T-cell (primary cell): Measurements from ENCODE around the gene NKX2-2. TPM values are rescaled to one million over a fixed set of nuclear protein-coding genes. Genes with fewer than 3 reads are reported as not detected.

Experiments
- ATAC-seq, 4 experiments: fragments of 200-7000 bp in 3 of 4; fragments of 150-1000 bp in 1 of 4; cut with Tn5 transposase; replicated peaks in 1 of 4; 1 replicate in 3 of 4; 2 replicates in 1 of 4; pipeline ENCODE4 v1.10.0; 2021; ENCODE audit warnings: moderate library complexity in 3 of 4, mild to moderate bottlenecking in 2 of 4, moderate number of reproducible peaks in 1 of 4
- CTCF ChIA-PET, 2 donors: fragments of 300-600 bp; sonication (Branson Sonifier 250); formaldehyde crosslinking; loops; one replicate each; lab custom pipeline; 2022; ENCODE audit warnings: antibody characterized with exemption in 2 of 2; lab: Charles Lee
- POLR2A ChIA-PET, 2 donors: fragments of 300-600 bp; sonication (Branson Sonifier 250); formaldehyde crosslinking; loops; one replicate each; lab custom pipeline; 2022; ENCODE audit warnings: antibody characterized with exemption in 2 of 2; lab: Charles Lee
- DNase-seq, 35 experiments: peaks; one replicate each; pipeline versions ENCODE4 v3.0.0 to v3.0.0-alpha.2; 2013 to 2023
- H3K27ac ChIP-seq: one replicate; pipeline ENCODE4 v1.5.1; 2013; ENCODE audit warnings: low read length
- H3K27me3 ChIP-seq, 2 experiments: replicated peaks in 1 of 2; 1 replicate in 1 of 2; 2 replicates in 1 of 2; pipeline versions ENCODE4 v1.6.1 to v1.7.0; 2013; ENCODE audit warnings: low read length in 1 of 2, mixed read lengths in 1 of 2; ENCODE audit not compliant: control insufficient read depth in 2 of 2, insufficient read depth in 2 of 2; ENCODE audit errors: extremely low read depth in 1 of 2
- H3K36me3 ChIP-seq, 2 donors: 1 replicate in 1 of 2; 2 replicates in 1 of 2; pipeline versions ENCODE4 v1.6.1 to v1.7.0; 2013; ENCODE audit warnings: low read length in 1 of 2; ENCODE audit not compliant: control insufficient read depth in 2 of 2, insufficient read depth in 1 of 2; ENCODE audit errors: extremely low read depth in 1 of 2
- H3K4me1 ChIP-seq, 2 experiments: 1 replicate in 1 of 2; 2 replicates in 1 of 2; pipeline versions ENCODE4 v1.6.1 to v1.7.0; 2013; ENCODE audit warnings: low read length in 2 of 2, mixed read lengths in 1 of 2; ENCODE audit not compliant: insufficient read depth in 2 of 2, control insufficient read depth in 1 of 2; ENCODE audit errors: extremely low read depth in 1 of 2
- H3K4me3 ChIP-seq, 2 donors: 1 replicate in 1 of 2; 2 replicates in 1 of 2; pipeline versions ENCODE4 v1.5.1 to v1.7.0; 2013; ENCODE audit warnings: mild to moderate bottlenecking in 2 of 2, low read length in 1 of 2, moderate library complexity in 1 of 2; ENCODE audit not compliant: control insufficient read depth in 1 of 2; ENCODE audit errors: extremely low read depth in 1 of 2
- H3K9me3 ChIP-seq: 2 replicates; pipeline ENCODE4 v1.7.0; 2013
- H3K27ac Mint-ChIP-seq, 2 donors: one replicate each; pipeline ENCODE4 v1.8.0; 2020 to 2021; ENCODE audit warnings: mild to moderate bottlenecking in 2 of 2, mixed read lengths in 2 of 2
- H3K27me3 Mint-ChIP-seq, 2 donors: one replicate each; pipeline ENCODE4 v1.8.0; 2021 to 2022; ENCODE audit warnings: mixed read lengths in 2 of 2
- H3K36me3 Mint-ChIP-seq: one replicate; pipeline ENCODE4 v1.8.0; 2021; ENCODE audit warnings: mixed read lengths
- H3K4me1 Mint-ChIP-seq, 3 donors: one replicate each; pipeline ENCODE4 v1.8.0; 2020 to 2022; ENCODE audit warnings: mixed read lengths in 3 of 3, mild to moderate bottlenecking in 1 of 3
- H3K4me3 Mint-ChIP-seq, 3 donors: one replicate each; pipeline ENCODE4 v1.8.0; 2020 to 2022; ENCODE audit warnings: mild to moderate bottlenecking in 3 of 3, mixed read lengths in 3 of 3, moderate library complexity in 3 of 3
- H3K9me3 Mint-ChIP-seq, 3 donors: one replicate each; pipeline ENCODE4 v1.8.0; 2020 to 2022; ENCODE audit warnings: mixed read lengths in 3 of 3
- WGBS: methylation state at CpG from one replicate; pipeline ENCODE4 v1.1.5; 2013; ENCODE audit warnings: missing lambda C conversion rate; ENCODE audit not compliant: insufficient coverage; 5-methylcytosine and 5-hydroxymethylcytosine counted together
- total RNA-seq, 35 experiments: library from RNA in 6 of 35; stranded (reverse) in 6 of 35; fragments of 120-200 nt in 1 of 35; gene quantifications; one replicate each; pipeline versions ENCODE4 v1.2.1 to v1.2.4 and lab custom pipeline; 2013 to 2026

The NKX2-2 gene
- total RNA-seq, 5 donors from 2014 or later (not counting 1 experiment from before 2014, with no cell fraction given) = not detected

- Histone ChIP-seq H3K27me3 (peaks cover 31 to 81% of the 10 kb centered on the region in 2 experiments), H3K9me3 (no peaks in the 10 kb centered on the region), H3K36me3 (no peaks in the 10 kb centered on the region), H3K4me1 (peaks cover 0 to 46% of the 10 kb centered on the region in 2 experiments), H3K27ac (no peak overlapping the region), H3K4me3 (no peak overlapping the region)
- H3K27ac Mint-ChIP-seq = no peak overlapping the region
- H3K4me1 Mint-ChIP-seq = peaks cover 31 to 49% (median 48%) of the 10 kb centered on the region in 3 donors
- peaks cover 84 to 90% of the 10 kb centered on the region in 2 donors for H3K27me3 Mint-ChIP-seq
- DNase-seq = no peak
- no peak for ATAC-seq
- ChIA-PET POLR2A (no interaction called here), CTCF (interaction anchor here in 1 of 2 donors (1.1 kb wide), 1 partner anchor 50 kb away, joined by 4 read pairs; no protein-coding TSS in a partner anchor)
- WGBS = 10% methylated on average over 38 of the region's 53 CpGs
- H3K4me3 Mint-ChIP-seq = peak overlapping the region in 1 of 3 donors; percentile 44
- no peaks in the 10 kb centered on the region for H3K36me3 Mint-ChIP-seq
- no peaks in the 10 kb centered on the region for H3K9me3 Mint-ChIP-seq
These were observed 7.1 kb upstream of the NKX2-2 start for GRCh38 chr20:21520702-21521595.

DNA sequence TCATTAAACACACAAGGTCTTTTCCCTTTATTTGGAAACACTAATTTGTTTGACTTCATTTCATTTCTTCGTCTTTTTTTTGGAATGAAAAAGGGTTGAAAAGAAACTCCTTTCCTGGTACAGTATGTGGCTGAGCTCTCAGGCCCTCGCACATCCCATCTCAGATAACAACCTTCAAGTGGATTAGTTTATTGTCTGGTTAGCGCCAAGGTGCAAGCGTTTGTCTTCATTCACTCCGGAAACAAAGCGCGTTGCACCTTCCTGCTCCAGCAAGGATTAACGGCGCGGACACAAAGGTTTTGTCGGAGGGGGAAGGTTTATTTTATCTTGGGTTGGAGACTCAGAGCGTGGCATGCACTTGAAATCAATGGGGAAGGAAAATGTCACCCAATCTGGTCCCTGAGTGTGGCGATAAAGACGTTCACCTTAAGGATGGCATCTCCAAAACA lies 5.3 kb upstream of the NKX2-2 start:
- H3K27ac Mint-ChIP-seq = no peak overlapping the region
- H3K36me3 ChIP-seq = no peaks in the 10 kb centered on the region
- no peak overlapping the region for H3K4me3 ChIP-seq
- H3K27me3 ChIP-seq = peaks cover 32 to 91% of the 10 kb centered on the region in 2 experiments
- no peak for DNase-seq
- H3K36me3 Mint-ChIP-seq = no peaks in the 10 kb centered on the region
- CTCF ChIA-PET = interaction anchor here (1.0 to 1.2 kb wide), 2 partner anchors 13 to 53 kb away, joined by 3 read pairs; no protein-coding TSS in a partner anchor
- H3K27ac ChIP-seq = no peak overlapping the region
- no peak for ATAC-seq
- WGBS = 8% methylated on average over 4 of the region's 14 CpGs
- H3K4me1 ChIP-seq = peaks cover under 1 to 61% of the 10 kb centered on the region in 2 experiments
- no peaks in the 10 kb centered on the region for H3K9me3 ChIP-seq
- H3K4me3 Mint-ChIP-seq = no peak overlapping the region
- no peaks in the 10 kb centered on the region for H3K9me3 Mint-ChIP-seq
- H3K27me3 Mint-ChIP-seq = peaks cover 71 to 83% of the 10 kb centered on the region in 2 donors
- H3K4me1 Mint-ChIP-seq = peaks cover 40 to 58% (median 57%) of the 10 kb centered on the region in 3 donors
- POLR2A ChIA-PET = no interaction called here

- Histone ChIP-seq H3K27ac (no peak overlapping the region), H3K27me3 (peaks cover 29 to 92% of the 10 kb centered on the region in 2 experiments), H3K4me1 (peaks cover 2 to 67% of the 10 kb centered on the region in 2 experiments), H3K9me3 (no peaks in the 10 kb centered on the region), H3K36me3 (no peaks in the 10 kb centered on the region), H3K4me3 (no peak overlapping the region)
- Mint-ChIP-seq H3K4me3 (peak overlapping the region in 1 of 3 donors; percentile 67), H3K36me3 (no peaks in the 10 kb centered on the region), H3K9me3 (no peaks in the 10 kb centered on the region), H3K27me3 (peaks cover 67 to 79% of the 10 kb centered on the region in 2 donors), H3K27ac (no peak overlapping the region), H3K4me1 (peaks cover 44 to 57% (median 55%) of the 10 kb centered on the region in 3 donors)
- ATAC-seq (no peak), DNase-seq (no peak)
- CTCF ChIA-PET = interaction anchor here (0.5 to 1.2 kb wide), 3 partner anchors 13 to 417 kb away, joined by 3 read pairs; no protein-coding TSS in a partner anchor
- POLR2A ChIA-PET = no interaction called here
- 9% methylated on average over 18 of the region's 37 CpGs for WGBS
These were observed 4.6 kb upstream of the NKX2-2 start for GRCh38 chr20:21518292-21518991.

- H3K27ac Mint-ChIP-seq = peak overlapping the region in 1 of 2 donors; percentile 29
- peak overlapping the region in 1 of 3 donors; percentile 67 for H3K4me3 Mint-ChIP-seq
- DNase-seq (no peak), ATAC-seq (peak in 1 of 4 experiments; percentile 26)
- H3K27me3 Mint-ChIP-seq = peaks cover 59 to 75% of the 10 kb centered on the region in 2 donors
- CTCF ChIA-PET = interaction anchor here (0.5 to 1.2 kb wide), 3 partner anchors 12 to 416 kb away, joined by 3 read pairs; no protein-coding TSS in a partner anchor
- POLR2A ChIA-PET = no interaction called here
- Histone ChIP-seq H3K27ac (no peak overlapping the region), H3K4me3 (no peak overlapping the region), H3K27me3 (peaks cover 26 to 92% of the 10 kb centered on the region in 2 experiments), H3K36me3 (no peaks in the 10 kb centered on the region), H3K4me1 (peaks cover 2 to 68% of the 10 kb centered on the region in 2 experiments), H3K9me3 (no peaks in the 10 kb centered on the region)
- H3K4me1 Mint-ChIP-seq = peaks cover 41 to 52% (median 51%) of the 10 kb centered on the region in 3 donors
- 7% methylated on average over 26 of the region's 32 CpGs for WGBS
- H3K9me3 Mint-ChIP-seq = no peaks in the 10 kb centered on the region
- no peaks in the 10 kb centered on the region for H3K36me3 Mint-ChIP-seq
These were observed 3.9 kb upstream of the NKX2-2 start for GRCh38 chr20:21517566-21518277.

DNA sequence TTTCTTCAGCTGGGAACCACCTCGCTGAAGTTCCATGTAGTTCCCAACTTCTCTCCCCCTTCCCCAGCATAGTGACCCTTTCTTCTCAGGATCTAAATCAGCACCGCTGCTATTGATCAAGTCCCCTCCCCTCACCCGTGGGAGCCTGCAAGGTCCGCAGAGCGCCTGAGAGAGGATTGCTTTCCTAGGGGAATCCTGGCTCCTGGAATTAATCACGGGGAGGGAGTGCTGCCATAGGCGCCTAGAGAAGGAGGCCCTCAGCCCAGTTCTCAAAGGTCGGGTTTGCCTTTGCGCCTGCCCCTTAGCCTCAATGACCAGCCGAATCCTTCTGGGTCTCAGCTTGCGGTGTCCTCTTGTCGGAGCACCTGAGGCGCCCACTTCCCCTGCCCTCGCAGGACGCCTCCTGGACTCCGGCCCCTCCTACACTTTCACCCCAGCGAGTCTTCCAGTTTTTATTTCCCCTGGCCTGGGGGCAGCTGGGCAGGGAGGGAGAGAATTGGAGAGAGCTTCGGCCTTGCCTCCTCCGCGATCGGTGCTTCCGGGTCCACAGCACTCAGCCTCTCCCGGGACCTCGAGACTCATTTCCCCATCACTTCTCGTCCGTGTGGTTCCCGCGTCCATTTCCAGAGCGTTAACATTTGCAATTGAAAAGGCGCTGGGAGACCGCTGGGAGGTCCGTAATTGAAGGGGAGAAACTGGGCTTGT lies 3.1 kb upstream of the NKX2-2 start:
- no peaks in the 10 kb centered on the region for H3K36me3 ChIP-seq
- peaks cover 2 to 73% of the 10 kb centered on the region in 2 experiments for H3K4me1 ChIP-seq
- H3K27ac Mint-ChIP-seq = peak overlapping the region in 1 of 2 donors; percentile 31
- H3K4me3 ChIP-seq = no peak overlapping the region
- no peaks in the 10 kb centered on the region for H3K9me3 ChIP-seq
- DNase-seq (no peak), ATAC-seq (no peak)
- no peak overlapping the region for H3K27ac ChIP-seq
- CTCF ChIA-PET = interaction anchor here in 1 of 2 donors (0.6 kb wide), 1 partner anchor 1637 kb away, joined by 3 read pairs; no protein-coding TSS in a partner anchor
- no peaks in the 10 kb centered on the region for H3K9me3 Mint-ChIP-seq
- WGBS = 12% methylated on average over 7 of the region's 32 CpGs
- POLR2A ChIA-PET = no interaction called here
- peaks cover 60 to 80% of the 10 kb centered on the region in 2 donors for H3K27me3 Mint-ChIP-seq
- peaks cover 26 to 97% of the 10 kb centered on the region in 2 experiments for H3K27me3 ChIP-seq
- peaks cover 45 to 56% (median 52%) of the 10 kb centered on the region in 3 donors for H3K4me1 Mint-ChIP-seq
- no peaks in the 10 kb centered on the region for H3K36me3 Mint-ChIP-seq
- H3K4me3 Mint-ChIP-seq = peak overlapping the region in 1 of 3 donors; percentile 67
